HCT116 (cell line): ENCODE measurements around the gene TAF5L.

Experiments
- ATF3 ChIP-seq: IDR thresholded peaks from 2 replicates; pipeline ENCODE4 v1.6.1; 2012
- CBX3 ChIP-seq: IDR thresholded peaks from 2 replicates; pipeline ENCODE4 v1.6.1; 2012; ENCODE audit warnings: low read depth
- CTCF ChIP-seq, 3 experiments: fragments of 200-600 bp in 1 of 3; sonication (generic) in 1 of 3; IDR thresholded peaks in 2 of 3; conservative IDR thresholded peaks in 1 of 3; 2 replicates each; pipeline ENCODE4 v1.5.1; 2012 to 2017; ENCODE audit warnings: low read depth in 2 of 3, low read length in 2 of 3, antibody characterized with exemption in 1 of 3, borderline replicate concordance in 1 of 3, control low read depth in 1 of 3, mild to moderate bottlenecking in 1 of 3, mixed read lengths in 1 of 3, mixed run types in 1 of 3, moderate library complexity in 1 of 3; ENCODE audit not compliant: insufficient read depth in 1 of 3
- EZH2 ChIP-seq: fragments of 200-600 bp; sonication (generic); IDR thresholded peaks from 2 replicates; pipeline ENCODE4 v1.6.1; 2017; ENCODE audit warnings: antibody characterized with exemption, mixed run types
- EZH2phosphoT487 ChIP-seq: fragments of 200-600 bp; IDR thresholded peaks from 2 replicates; pipeline ENCODE4 v1.6.1; 2018; ENCODE audit warnings: antibody characterized with exemption, borderline replicate concordance
- FOSL1 ChIP-seq: IDR thresholded peaks from 2 replicates; pipeline ENCODE4 v1.6.1; 2012; ENCODE audit warnings: low read depth
- POLR2A ChIP-seq: IDR thresholded peaks from 2 replicates; pipeline ENCODE4 v1.7.0; 2011; ENCODE audit warnings: borderline replicate concordance; ENCODE audit not compliant: insufficient read depth, insufficient read length; ENCODE audit errors: extremely low read depth
- POLR2AphosphoS5 ChIP-seq: IDR thresholded peaks from 2 replicates; pipeline ENCODE4 v1.6.1; 2011; ENCODE audit warnings: mild to moderate bottlenecking, low read depth, low read length, moderate library complexity
- RAD21 ChIP-seq: IDR thresholded peaks from 2 replicates; pipeline ENCODE4 v1.6.1; 2012; ENCODE audit warnings: low read depth, mild to moderate bottlenecking
- REST ChIP-seq: IDR thresholded peaks from 2 replicates; pipeline ENCODE4 v1.6.1; 2012; ENCODE audit warnings: low read depth
- SRF ChIP-seq: IDR thresholded peaks from 2 replicates; pipeline ENCODE4 v1.6.1; 2012; ENCODE audit warnings: low read depth
- YY1 ChIP-seq: IDR thresholded peaks from 2 replicates; pipeline ENCODE4 v1.6.1; 2011; ENCODE audit warnings: low read length, low read depth, moderate library complexity, mild to moderate bottlenecking; ENCODE audit not compliant: insufficient replicate concordance; ENCODE audit errors: extremely low read depth
- ZNF274 ChIP-seq: fragments of 200-500 bp; sonication (Bioruptor generic); IDR thresholded peaks from 2 replicates; pipeline ENCODE4 v1.6.1; 2014; ENCODE audit warnings: mild to moderate bottlenecking, low read depth, low read length, inconsistent platforms
- TF ChIP-seq, protein P1 (sequence below): IDR thresholded peaks from 2 replicates; pipeline ENCODE4 v1.6.1; 2012

- TF ChIP-seq CTCF (IDR thresholded peaks at IDR 0.05 in 2 of 3, conservative IDR thresholded peaks at IDR 0.05 in 1 of 3; ENCODE audit: borderline replicate concordance in 1 of 3, insufficient read depth in 1 of 3, low read depth in 2 of 3, low read length in 2 of 3) (no peak), FOSL1 (no peak), POLR2A (no peak), ZNF274 (no peak), YY1 (no peak), EZH2 (no peak), SRF (no peak), POLR2AphosphoS5 (no peak), EZH2phosphoT487 (no peak), ATF3 (no peak), CBX3 (no peak), REST (no peak), RAD21 (no peak)
- TF ChIP-seq, protein P1, sequence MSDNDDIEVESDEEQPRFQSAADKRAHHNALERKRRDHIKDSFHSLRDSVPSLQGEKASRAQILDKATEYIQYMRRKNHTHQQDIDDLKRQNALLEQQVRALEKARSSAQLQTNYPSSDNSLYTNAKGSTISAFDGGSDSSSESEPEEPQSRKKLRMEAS = no peak
These were observed 5.0 kb downstream of the TAF5L start for GRCh38 chr1:229620876-229621275.
